ENCODE data around the gene PRKG1.

The PRKG1 gene

GRCh38 chr10:51399840-51400239 lies 325.6 kb downstream of the PRKG1 start:
- no peak overlapping the region for H3K27ac ChIP-seq (ENCODE audit: low read depth, low read length)
- H3K4me3 ChIP-seq (ENCODE audit: low read length): no peak overlapping the region
- peaks cover 6% of the 10 kb centered on the region for H3K4me1 ChIP-seq (ENCODE audit: control insufficient read depth, insufficient read depth, low read length)
- H3K36me3 ChIP-seq (ENCODE audit: control insufficient read depth, insufficient read depth, low read length): no peaks in the 10 kb centered on the region
- H3K9ac ChIP-seq (ENCODE audit: low read length): no peak overlapping the region
- no peaks in the 10 kb centered on the region for H3K27me3 ChIP-seq (ENCODE audit: control insufficient read depth, insufficient read depth, low read length)

DNA sequence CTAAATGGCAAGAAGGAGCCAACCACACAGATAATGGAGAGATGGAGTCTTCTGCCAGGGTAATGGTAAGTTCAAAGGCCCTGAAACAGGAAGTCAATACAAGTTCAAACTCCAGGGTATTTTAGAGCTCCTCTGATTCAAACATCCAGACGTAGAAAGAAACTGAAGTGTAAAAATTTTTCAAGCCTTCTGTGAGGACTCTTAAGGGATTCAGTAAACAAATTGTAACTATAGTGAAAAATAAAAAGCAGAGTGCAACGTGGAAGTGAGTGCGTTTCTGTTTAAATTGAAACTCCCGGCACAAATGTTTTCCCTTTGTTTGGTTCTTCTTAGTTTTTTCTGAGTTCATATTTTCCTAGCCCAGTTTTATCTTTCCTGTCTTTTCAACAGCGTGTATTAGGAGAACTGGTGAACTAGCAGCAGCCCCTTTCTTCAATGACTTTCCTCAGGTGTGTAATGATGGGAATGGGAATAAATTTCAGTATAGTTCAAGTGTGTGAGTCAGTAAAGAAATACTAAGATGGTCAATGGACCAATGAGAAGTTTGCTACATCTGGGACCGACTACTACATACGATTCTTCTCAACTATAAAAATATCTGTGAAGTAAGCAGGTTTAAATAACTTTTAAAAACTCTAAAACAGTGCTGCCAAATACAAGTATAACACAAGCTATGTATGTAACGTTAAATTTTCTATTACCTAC lies 326.3 kb downstream of the PRKG1 start:
- H3K27ac ChIP-seq (ENCODE audit: low read depth, low read length): no peak overlapping the region
- peaks cover 10% of the 10 kb centered on the region for H3K4me1 ChIP-seq (ENCODE audit: control insufficient read depth, insufficient read depth, low read length)
- no peak overlapping the region for H3K9ac ChIP-seq (ENCODE audit: low read length)
- no peak overlapping the region for H3K4me3 ChIP-seq (ENCODE audit: low read length)
- H3K27me3 ChIP-seq (ENCODE audit: control insufficient read depth, insufficient read depth, low read length): no peaks in the 10 kb centered on the region
- no peaks in the 10 kb centered on the region for H3K36me3 ChIP-seq (ENCODE audit: control insufficient read depth, insufficient read depth, low read length)

DNA sequence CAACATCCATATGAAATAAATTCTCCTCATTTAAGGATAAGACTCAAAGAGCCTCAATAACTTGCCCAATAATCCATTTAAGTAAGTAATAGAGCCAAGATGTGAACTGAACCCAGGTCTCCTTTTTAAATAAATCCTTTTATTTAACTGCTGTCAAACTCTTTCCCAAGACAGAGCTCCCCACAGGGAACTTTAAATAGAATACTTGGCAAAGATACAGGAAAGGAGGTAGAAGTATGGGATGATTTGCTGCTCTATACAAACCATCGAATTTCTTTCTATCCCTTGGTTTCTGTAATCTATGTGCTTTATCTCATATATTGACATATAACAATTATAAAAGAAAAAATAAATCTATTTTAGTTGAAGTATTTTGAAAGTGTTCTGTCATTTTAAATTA lies 329.2 kb downstream of the PRKG1 start:
- Histone ChIP-seq H3K27ac (ENCODE audit: low read depth, low read length) (no peak overlapping the region), H3K9ac (ENCODE audit: low read length) (no peak overlapping the region), H3K4me3 (ENCODE audit: low read length) (no peak overlapping the region), H3K27me3 (ENCODE audit: control insufficient read depth, insufficient read depth, low read length) (no peaks in the 10 kb centered on the region), H3K4me1 (ENCODE audit: control insufficient read depth, insufficient read depth, low read length) (peaks cover 8% of the 10 kb centered on the region), H3K36me3 (ENCODE audit: control insufficient read depth, insufficient read depth, low read length) (no peaks in the 10 kb centered on the region)

DNA sequence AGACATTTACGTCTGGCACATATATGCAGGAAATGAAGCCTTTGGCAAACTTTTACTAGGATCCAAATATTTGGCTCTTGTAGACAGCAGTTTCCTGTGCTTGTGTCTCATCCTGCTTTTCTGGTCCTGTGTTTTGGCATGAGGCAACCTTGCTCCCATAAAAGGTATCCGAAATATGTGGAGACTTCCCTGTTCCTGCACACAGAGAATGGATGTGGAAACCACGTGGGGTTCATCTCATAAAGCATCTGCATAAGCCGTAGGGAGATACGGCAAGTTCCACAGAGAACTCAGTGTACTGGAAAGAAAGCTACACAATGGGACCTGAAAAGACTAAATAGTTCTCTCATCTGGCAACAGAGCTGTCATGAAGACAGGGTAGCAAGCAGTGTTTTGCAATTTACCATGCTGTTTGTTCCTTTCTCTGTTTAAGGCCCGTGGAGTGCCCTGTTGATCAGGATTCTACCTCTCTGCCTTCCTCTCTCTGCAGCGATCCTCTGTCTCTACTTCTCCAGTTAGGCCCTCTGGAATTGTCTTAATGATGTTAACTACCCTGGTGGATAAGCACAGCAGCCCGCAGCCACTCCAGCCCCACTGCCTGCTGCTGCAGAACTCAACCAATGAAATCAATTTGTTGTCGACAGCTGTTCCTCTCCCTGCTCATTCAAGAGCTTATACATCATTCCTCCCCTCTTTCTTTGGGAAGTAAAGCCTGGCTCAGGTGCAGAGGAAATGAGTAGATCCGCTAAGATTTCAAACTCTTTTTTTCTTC lies 331.5 kb downstream of the PRKG1 start:
- H3K4me1 ChIP-seq (ENCODE audit: control insufficient read depth, insufficient read depth, low read length): peaks cover 8% of the 10 kb centered on the region
- H3K27ac ChIP-seq (ENCODE audit: low read depth, low read length): peak overlapping the region; percentile 19
- H3K36me3 ChIP-seq (ENCODE audit: control insufficient read depth, insufficient read depth, low read length): no peaks in the 10 kb centered on the region
- H3K4me3 ChIP-seq (ENCODE audit: low read length): no peak overlapping the region
- no peaks in the 10 kb centered on the region for H3K27me3 ChIP-seq (ENCODE audit: control insufficient read depth, insufficient read depth, low read length)
- H3K9ac ChIP-seq (ENCODE audit: low read length): no peak overlapping the region

- H3K27ac ChIP-seq (ENCODE audit: low read depth, low read length): no peak overlapping the region
- H3K36me3 ChIP-seq (ENCODE audit: control insufficient read depth, insufficient read depth, low read length): no peaks in the 10 kb centered on the region
- no peak overlapping the region for H3K4me3 ChIP-seq (ENCODE audit: low read length)
- peaks cover 8% of the 10 kb centered on the region for H3K4me1 ChIP-seq (ENCODE audit: control insufficient read depth, insufficient read depth, low read length)
- no peak overlapping the region for H3K9ac ChIP-seq (ENCODE audit: low read length)
- no peaks in the 10 kb centered on the region for H3K27me3 ChIP-seq (ENCODE audit: control insufficient read depth, insufficient read depth, low read length)
Observed at GRCh38 chr10:51406581-51406980, 332.3 kb downstream of the PRKG1 start.

- no peaks in the 10 kb centered on the region for H3K27me3 ChIP-seq (ENCODE audit: control insufficient read depth, insufficient read depth, low read length)
- H3K4me3 ChIP-seq (ENCODE audit: low read length): no peak overlapping the region
- H3K9ac ChIP-seq (ENCODE audit: low read length): no peak overlapping the region
- no peaks in the 10 kb centered on the region for H3K4me1 ChIP-seq (ENCODE audit: control insufficient read depth, insufficient read depth, low read length)
- H3K36me3 ChIP-seq (ENCODE audit: control insufficient read depth, insufficient read depth, low read length): no peaks in the 10 kb centered on the region
- H3K27ac ChIP-seq (ENCODE audit: low read depth, low read length): no peak overlapping the region
Observed at GRCh38 chr10:51416494-51416893, 342.2 kb downstream of the PRKG1 start.

DNA sequence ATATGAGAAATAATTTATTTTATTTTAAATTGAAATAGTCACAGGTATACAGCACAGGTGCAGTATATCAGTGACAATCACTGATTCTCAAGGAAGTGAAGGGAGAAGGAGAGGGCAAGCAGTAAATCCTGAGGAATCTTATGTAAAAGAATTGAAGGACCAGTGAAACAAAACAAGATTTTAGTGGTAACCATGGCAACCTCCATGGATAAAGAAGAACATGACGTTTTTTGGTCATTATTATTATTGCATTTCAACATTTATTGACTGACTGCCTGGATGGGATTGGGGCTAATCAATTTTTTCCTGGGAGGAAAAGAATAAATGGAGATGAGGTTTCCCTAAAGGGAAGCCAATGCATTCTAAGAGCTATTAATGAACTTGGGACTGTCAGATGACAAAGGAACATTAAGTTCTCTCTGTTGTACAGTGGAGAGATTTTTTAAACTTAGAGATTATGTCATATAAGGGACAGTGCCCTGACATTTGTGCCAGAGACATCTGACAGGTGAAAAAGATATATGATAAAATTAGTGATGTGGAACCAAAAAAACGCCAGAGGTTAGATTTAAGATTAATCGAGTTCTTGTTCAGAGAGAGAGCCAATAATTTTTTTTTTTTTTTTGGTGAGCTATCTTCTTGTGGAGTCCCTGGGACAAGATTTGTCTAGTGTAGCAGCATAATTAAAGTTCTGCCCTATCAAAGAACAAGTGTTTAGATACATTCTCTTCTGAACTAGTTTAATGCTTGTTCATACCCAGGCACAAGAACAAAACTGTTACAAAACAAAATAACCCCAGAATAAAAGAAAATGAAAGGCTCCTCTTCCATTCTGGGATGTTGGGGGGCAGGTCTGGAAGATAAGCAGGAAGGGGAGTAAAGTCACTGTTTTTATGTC lies 345.2 kb downstream of the PRKG1 start:
- Histone ChIP-seq H3K9ac (ENCODE audit: low read length) (no peak overlapping the region), H3K27ac (ENCODE audit: low read depth, low read length) (no peak overlapping the region), H3K27me3 (ENCODE audit: control insufficient read depth, insufficient read depth, low read length) (no peaks in the 10 kb centered on the region), H3K36me3 (ENCODE audit: control insufficient read depth, insufficient read depth, low read length) (no peaks in the 10 kb centered on the region), H3K4me3 (ENCODE audit: low read length) (no peak overlapping the region), H3K4me1 (ENCODE audit: control insufficient read depth, insufficient read depth, low read length) (peaks cover 3% of the 10 kb centered on the region)

DNA sequence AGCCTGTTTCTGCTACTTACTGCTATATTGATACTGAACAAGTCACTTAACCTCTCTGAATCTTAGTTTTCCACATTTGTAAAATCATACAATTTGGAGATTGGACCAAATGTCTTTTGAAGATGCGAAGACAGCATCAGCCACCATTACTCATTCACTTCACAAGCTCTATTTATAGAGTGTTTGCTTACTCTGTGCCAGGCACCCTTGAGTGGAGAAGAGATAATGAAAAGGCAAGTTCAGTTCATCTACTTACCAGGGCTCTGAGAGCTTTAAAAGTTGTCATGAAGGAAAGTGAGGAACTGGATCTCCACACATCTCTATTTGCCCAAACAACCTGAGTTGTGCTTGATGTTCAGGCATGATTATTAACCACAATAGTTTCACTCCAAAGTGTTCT lies 347.6 kb downstream of the PRKG1 start:
- H3K27me3 ChIP-seq (ENCODE audit: control insufficient read depth, insufficient read depth, low read length): no peaks in the 10 kb centered on the region
- peaks cover 3% of the 10 kb centered on the region for H3K4me1 ChIP-seq (ENCODE audit: control insufficient read depth, insufficient read depth, low read length)
- H3K9ac ChIP-seq (ENCODE audit: low read length): no peak overlapping the region
- H3K4me3 ChIP-seq (ENCODE audit: low read length): no peak overlapping the region
- H3K27ac ChIP-seq (ENCODE audit: low read depth, low read length): no peak overlapping the region
- no peaks in the 10 kb centered on the region for H3K36me3 ChIP-seq (ENCODE audit: control insufficient read depth, insufficient read depth, low read length)

GRCh38 chr10:51422311-51423120 lies 348.2 kb downstream of the PRKG1 start:
- no peak overlapping the region for H3K4me3 ChIP-seq (ENCODE audit: low read length)
- no peak overlapping the region for H3K9ac ChIP-seq (ENCODE audit: low read length)
- H3K27ac ChIP-seq (ENCODE audit: low read depth, low read length): no peak overlapping the region
- H3K36me3 ChIP-seq (ENCODE audit: control insufficient read depth, insufficient read depth, low read length): no peaks in the 10 kb centered on the region
- peaks cover 3% of the 10 kb centered on the region for H3K4me1 ChIP-seq (ENCODE audit: control insufficient read depth, insufficient read depth, low read length)
- H3K27me3 ChIP-seq (ENCODE audit: control insufficient read depth, insufficient read depth, low read length): no peaks in the 10 kb centered on the region

GRCh38 chr10:51423121-51423452 lies 348.8 kb downstream of the PRKG1 start:
- no peaks in the 10 kb centered on the region for H3K36me3 ChIP-seq (ENCODE audit: control insufficient read depth, insufficient read depth, low read length)
- no peak overlapping the region for H3K27ac ChIP-seq (ENCODE audit: low read depth, low read length)
- peaks cover 3% of the 10 kb centered on the region for H3K4me1 ChIP-seq (ENCODE audit: control insufficient read depth, insufficient read depth, low read length)
- no peaks in the 10 kb centered on the region for H3K27me3 ChIP-seq (ENCODE audit: control insufficient read depth, insufficient read depth, low read length)
- no peak overlapping the region for H3K4me3 ChIP-seq (ENCODE audit: low read length)
- no peak overlapping the region for H3K9ac ChIP-seq (ENCODE audit: low read length)

DNA sequence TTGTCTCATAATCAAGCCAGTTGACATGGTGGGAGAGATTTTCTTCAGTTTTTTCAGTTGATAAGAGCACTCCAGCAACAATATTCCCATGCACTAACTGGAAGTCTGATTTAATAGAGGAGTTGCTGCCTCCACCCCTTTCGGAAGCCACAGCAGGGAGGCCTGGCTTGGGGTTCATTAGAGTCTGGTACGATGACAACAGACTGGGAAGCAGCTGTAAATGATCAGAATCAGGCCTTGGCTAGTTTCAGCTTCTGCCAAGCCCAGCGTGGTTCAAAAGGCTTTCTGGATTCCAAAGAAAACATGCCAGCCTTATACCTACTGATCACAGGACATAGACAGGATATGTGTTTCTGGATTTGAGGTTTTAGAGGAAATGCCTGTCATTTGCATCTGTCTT lies 351.1 kb downstream of the PRKG1 start:
- no peak overlapping the region for H3K27ac ChIP-seq (ENCODE audit: low read depth, low read length)
- peaks cover 3% of the 10 kb centered on the region for H3K4me1 ChIP-seq (ENCODE audit: control insufficient read depth, insufficient read depth, low read length)
- no peak overlapping the region for H3K4me3 ChIP-seq (ENCODE audit: low read length)
- no peaks in the 10 kb centered on the region for H3K27me3 ChIP-seq (ENCODE audit: control insufficient read depth, insufficient read depth, low read length)
- H3K36me3 ChIP-seq (ENCODE audit: control insufficient read depth, insufficient read depth, low read length): no peaks in the 10 kb centered on the region
- H3K9ac ChIP-seq (ENCODE audit: low read length): no peak overlapping the region

- Histone ChIP-seq H3K4me1 (ENCODE audit: control insufficient read depth, insufficient read depth, low read length) (no peaks in the 10 kb centered on the region), H3K9ac (ENCODE audit: low read length) (no peak overlapping the region), H3K27ac (ENCODE audit: low read depth, low read length) (no peak overlapping the region), H3K4me3 (ENCODE audit: low read length) (no peak overlapping the region), H3K27me3 (ENCODE audit: control insufficient read depth, insufficient read depth, low read length) (no peaks in the 10 kb centered on the region), H3K36me3 (ENCODE audit: control insufficient read depth, insufficient read depth, low read length) (no peaks in the 10 kb centered on the region)
Observed at GRCh38 chr10:51427758-51428157, 353.5 kb downstream of the PRKG1 start.

Data from rectal smooth muscle tissue (tissue), 1 donor.